Stimulated activated naive CD8-positive, alpha-beta T cell treated with anti-CD3 and anti-CD28 coated beads, Interleukin-15, Interleukin-2, amounts not matched to agents 100 U/mL and 50 U/mL, for 24 hours (primary cell): ENCODE measurements around the gene PIGU.
A peak's percentile ranks its signal among the peaks of the same experiment; 100 is the strongest.
"Not testable (repeated sequence)": the region's sequence is repeated elsewhere in the genome, so short reads cannot be mapped to it uniquely, and the experiment has no call there.

Source experiments
- ATAC-seq: fragments of 150-1000 bp; cut with Tn5 transposase; one replicate; pipeline ENCODE4 v1.10.0; 2021
- DNase-seq: peaks from one replicate; pipeline ENCODE4 v3.0.0; 2021

PIGU gene, protein sequence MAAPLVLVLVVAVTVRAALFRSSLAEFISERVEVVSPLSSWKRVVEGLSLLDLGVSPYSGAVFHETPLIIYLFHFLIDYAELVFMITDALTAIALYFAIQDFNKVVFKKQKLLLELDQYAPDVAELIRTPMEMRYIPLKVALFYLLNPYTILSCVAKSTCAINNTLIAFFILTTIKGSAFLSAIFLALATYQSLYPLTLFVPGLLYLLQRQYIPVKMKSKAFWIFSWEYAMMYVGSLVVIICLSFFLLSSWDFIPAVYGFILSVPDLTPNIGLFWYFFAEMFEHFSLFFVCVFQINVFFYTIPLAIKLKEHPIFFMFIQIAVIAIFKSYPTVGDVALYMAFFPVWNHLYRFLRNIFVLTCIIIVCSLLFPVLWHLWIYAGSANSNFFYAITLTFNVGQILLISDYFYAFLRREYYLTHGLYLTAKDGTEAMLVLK

DNA sequence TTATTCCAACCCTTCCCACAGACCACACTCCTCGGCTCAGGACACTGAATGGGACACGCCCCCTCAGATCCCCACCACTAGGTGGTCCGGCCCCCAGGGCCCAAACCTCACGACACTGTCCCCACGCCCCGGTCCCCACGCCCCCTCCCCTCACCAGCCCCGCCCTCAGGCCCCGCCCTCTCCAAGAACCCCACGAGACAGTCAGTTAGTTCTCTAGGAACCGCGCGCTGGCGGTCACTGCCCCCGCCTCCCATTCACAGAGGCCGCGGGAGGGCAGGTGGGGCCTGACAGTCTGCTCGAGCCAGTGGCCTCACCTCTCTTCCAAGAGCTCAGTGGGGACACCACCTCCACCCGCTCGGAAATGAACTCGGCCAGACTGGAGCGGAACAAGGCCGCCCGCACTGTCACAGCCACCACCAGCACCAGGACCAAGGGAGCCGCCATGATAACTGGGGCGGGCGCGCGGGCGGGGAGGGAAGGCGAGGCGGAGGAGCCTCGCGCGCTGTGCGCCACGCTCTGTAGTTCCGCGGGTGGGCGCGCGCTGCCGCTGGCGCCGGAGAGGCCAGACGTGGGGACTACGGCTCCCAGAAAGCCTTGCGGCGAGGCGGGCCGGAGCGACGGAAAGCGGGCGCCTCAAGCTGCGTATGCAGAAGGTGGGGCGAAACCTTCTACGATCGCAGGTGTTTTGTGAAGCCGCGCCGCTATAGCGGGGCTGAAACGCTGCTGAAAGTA lies at the start of gene PIGU:
Gene PIGU, minus strand, starts transcription at position 451 of the 732 bp plus-strand sequence. Its CDS starts 7 bp downstream, at position 444.
- DNase-seq (peak; percentile 96), ATAC-seq (peak; percentile 99)

DNA sequence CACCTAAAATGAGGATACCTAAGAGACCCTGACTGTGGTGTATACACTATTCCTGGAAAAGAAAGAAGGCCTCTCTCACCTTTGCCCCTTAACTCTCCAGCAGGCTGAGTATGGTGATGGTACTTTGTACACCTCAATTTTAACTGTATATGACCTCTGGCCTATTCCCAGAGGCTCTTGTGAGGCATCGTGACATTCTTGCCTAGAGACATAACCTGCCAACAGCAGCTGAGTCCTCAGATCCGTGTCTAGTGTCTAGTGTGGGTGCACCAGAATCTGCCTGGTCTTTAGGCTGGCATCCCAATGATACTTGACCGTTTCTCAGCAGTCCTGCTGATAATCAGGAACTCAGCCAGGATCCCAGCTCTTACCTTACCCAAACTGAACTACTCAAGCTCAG lies 47.3 kb upstream of the PIGU start:
- no peak for ATAC-seq
- no peak for DNase-seq

DNA sequence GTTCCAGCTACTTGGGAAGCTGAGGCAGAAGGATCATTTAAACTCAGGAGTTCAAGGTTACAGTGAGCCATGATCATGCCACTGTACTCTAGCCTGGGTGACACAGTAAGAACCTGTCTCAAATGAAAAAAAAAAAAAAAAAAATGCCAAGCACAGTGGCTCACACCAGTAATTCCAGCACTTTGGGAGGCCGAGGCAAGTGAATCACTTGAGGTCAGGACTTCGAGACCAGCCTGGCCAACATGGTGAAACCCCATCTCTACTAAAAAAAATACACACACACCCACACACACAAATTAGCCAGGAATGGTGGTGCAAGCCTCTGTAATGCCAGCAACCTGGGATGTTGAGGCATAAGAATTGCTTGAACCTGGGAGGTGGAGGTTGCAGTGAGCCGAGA lies 45.7 kb upstream of the PIGU start:
- ATAC-seq, DNase-seq: not testable (repeated sequence)

DNA sequence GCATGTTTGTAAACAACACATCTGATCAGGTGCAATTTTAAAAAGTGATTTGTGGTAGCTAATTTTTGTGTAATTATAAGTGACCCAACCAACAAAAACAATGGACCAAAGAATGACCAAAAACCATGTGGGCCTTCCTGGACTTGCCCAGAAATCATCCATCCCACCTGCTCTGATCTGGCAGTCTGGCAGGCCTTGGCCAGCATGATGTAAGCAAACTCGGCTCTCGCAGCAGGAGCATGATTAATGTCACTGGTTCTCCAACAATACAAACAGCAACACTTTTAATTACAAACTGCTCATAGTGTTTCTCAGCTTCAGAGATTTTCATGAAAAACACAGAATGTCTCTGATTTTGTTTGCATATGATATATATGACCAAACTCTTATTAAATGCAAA lies 43.4 kb upstream of the PIGU start:
- DNase-seq = no peak
- ATAC-seq = no peak

DNA sequence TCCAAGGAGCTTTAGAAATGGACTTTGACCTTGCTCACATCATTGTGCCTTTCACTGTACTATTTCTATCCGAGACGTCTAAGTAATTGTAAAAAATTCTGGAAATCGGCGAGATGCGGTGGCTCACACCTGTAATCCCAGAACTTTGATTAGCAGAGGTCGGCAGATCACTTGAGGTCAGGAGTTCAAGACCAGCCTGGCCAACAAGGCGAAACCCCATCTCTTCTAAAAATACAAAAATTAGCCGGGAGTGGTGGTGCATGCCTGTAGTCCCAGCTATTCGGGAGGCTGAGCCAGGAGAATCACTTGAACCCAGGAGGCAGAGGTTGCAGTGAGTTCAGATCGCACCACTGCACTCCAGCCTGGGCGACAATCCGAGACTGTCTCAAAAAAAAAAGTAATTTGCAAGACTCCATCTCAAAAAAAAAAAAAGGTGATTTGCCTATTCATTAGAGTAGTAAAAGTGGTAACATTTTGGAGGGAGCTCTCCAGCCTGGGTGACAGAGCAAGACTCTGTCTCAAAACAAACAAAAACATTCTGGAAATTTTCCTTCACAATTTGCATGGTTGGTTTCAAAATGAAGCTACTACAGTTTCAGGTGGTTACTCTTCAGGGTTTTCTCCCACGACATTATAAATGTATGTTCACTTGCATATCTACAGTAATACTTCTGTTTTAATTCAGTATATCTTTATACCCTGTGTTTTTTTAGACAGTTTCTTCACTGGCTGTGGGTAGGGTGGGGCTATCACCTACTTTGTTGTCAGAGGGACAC lies 42.5 kb upstream of the PIGU start:
- DNase-seq = not testable (repeated sequence)
- ATAC-seq = peak; percentile 74

DNA sequence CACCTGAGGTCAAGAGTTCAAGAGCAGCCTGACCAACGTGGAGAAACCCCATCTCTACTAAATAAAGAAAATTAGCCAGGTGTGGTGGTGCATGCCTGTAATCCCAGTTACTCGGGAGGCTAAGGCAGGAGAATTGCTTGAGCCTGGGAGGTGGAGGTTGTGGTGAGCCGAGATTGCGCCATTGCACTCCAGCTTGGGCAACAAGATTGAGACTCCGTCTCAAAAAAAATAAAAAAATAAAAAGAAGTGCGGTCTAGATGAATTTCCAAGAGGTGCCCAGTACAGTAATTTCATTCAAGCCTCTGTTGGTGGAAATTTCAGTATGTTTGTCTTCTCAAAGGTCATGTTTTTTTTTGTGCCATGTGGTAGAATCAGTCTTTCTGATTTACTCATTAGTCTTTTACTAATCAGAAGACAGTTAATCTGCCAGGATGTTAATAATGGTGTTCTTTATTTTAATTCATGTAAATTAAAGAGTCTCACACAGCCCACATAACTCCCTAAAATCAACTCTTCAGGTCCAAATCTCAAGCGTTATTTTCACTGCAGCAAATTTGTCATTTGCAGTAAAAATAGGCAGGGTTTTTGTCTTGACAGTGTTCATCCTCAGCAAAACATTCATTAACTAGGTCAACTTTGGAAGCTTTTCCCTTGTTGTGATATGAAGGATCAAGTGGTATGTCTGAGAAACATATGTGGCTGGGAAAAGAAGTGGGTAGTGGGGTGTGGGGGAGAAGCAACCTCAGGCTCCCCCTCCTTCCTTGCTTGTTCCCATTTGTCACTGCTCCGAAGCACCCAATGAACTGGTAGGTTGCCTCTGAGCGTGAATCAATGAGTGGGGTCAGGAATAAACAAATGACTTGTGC lies 40.6 kb upstream of the PIGU start:
- DNase-seq = no peak
- ATAC-seq = no peak

DNA sequence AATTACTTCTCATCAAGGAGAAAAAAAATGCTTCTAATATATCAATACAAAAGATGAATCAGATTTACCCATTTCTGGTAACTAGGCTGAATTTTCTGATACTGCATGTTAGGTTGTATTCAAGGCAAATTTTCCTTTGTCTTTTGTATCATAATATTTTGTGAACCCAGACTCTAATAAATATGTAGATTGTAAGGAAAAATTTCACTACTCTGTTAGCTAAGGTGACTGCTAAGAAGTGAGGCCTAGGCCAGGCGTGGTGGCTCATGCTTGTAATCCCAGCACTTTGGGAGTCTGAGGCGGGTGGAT lies 40.0 kb upstream of the PIGU start:
- ATAC-seq (no peak), DNase-seq (no peak)

DNA sequence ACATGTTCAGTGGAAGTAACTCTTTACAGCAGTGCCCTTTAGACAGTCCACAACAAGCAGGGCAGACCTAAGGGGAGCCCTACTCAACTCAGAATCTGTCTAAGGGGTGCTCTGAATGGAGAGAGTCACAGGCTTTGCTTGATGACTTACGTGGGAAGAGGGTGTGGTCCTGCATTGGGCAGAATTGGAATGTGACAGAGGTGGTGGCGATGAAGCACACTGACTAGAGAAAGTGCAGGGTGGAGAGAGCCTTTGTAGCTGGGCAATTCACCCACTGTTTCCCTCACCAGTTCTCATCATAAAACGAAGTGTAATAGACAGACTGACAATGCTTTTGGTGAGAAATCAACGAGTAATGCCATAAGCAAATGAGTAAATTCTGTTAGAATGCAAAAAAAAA lies 38.5 kb upstream of the PIGU start:
- DNase-seq = no peak
- ATAC-seq = no peak

DNA sequence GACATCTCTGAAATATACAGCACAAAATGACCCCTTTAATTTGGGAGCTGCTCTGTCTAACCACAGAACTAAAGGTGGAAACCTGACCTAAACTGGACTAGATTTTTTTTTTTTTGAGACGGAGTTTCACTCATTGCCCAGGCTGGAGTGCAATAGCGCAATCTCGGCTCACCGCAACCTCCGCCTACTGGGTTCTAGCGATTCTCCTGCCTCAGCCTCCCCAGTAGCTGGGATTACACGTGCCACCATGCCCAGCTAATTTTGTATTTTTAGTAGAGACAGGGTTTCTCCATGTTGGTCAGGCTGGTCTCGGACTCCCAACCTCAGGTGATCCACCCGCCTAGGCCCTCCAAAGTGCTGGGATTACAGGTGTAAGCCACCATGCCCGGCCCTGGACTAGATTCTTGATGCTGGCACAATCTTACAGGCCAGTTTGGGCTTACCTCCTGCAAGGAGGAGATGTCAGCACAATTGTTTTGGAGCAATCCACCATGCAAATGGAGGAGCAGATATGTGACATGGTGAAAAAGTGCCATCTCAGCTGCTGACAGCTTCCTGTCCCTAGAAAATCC lies 37.1 kb upstream of the PIGU start:
- not testable (repeated sequence) for ATAC-seq, DNase-seq

DNA sequence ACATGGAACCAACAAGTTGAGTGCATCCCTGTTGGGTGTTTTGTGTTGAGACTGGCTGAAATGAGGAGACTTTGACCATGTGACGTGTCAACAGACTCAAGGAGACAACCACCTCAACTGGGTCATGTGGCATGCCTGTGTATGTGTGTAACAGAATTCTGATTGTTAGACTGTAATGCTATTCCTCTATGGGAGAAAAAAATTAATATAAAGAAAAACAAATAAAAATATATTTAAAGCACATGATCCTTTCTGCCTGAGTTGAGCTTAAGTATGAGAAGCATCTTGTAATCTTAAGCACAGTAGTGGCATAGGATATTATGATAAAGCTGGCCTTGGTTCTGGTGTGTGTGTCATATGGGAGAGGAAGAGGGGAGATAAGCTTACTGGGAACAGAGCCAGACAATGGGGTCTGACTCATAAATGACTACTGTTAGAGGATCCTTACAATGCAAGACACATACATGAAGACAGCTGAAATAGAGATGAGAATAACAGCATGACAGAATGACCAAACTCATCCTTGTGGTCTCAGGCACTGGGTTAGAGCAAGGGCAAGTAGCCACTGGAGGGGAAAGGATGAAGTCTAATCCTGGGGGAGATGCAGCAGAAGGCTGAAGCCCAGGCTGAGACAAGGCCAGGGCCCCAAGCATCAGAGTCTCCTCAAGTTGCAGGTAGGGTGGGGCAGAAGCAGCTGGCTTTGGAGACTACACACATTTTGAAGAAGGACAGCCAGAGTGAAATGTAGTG lies 36.5 kb upstream of the PIGU start:
- ATAC-seq (peak; percentile 5), DNase-seq (no peak)

DNA sequence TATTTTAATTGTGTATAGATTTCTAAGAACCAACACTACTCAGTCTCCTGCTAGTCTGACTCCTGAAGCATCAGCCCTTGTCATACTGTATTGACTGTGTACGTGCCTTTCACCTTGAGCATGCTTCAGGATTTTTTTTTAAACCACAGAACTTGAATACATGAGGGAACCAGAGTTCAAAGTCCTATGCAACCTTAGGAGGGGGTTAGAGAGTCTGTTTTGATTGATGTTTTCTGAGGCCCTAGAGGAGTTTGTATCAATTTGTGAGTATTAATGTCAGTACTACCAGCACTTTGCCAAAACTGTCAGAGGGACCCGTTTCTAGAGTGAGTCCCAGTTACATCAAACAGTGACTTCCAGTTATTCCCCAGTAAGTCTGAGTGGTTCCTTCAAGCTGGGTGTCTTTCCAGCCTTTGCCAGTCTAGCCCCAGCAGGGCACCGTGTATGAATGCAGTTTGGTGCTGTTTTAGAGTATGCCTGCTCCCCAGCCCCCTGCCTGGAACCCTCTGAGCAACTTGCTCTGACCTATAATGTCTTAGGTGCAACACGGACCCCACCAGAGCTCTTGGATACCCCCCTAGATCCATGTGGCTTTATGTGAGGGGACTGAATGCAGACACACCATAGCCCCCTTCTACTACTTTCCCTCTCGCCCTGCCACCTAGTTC lies 35.8 kb upstream of the PIGU start:
- no peak for ATAC-seq

DNA sequence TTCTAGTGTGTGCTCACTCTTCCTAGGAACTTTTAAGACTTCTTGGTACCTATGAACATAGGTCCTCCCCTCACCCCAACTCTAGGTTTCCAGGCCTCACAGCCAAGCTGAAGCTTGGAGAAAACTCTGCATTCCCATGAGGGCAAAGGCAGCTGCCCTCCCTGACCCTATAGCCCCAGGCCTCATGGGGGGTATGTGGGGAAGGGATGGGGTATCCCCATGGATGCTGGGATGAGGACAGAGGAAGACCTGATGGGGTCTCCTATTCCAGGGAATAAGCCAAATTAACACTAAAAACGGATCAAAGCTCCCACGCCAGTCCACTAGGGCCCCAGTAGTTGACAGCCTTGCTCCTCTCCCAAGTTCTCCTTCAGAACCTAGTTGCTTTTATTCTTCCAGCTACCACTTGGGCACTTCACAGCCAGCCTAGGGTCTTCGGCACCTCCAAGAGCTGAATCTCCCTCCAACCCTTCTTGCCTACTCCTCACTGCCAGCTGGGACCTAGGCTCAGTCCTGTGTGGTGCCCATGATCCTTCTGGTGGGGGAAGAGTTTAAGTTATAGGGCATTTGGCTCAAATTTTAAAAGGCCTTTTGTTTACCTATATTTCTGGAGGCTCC lies 35.0 kb upstream of the PIGU start:
- no peak for ATAC-seq
- DNase-seq = no peak

More for the DNA sequence above, 35.8 kb upstream of the PIGU start:
- DNase-seq = no peak

DNA sequence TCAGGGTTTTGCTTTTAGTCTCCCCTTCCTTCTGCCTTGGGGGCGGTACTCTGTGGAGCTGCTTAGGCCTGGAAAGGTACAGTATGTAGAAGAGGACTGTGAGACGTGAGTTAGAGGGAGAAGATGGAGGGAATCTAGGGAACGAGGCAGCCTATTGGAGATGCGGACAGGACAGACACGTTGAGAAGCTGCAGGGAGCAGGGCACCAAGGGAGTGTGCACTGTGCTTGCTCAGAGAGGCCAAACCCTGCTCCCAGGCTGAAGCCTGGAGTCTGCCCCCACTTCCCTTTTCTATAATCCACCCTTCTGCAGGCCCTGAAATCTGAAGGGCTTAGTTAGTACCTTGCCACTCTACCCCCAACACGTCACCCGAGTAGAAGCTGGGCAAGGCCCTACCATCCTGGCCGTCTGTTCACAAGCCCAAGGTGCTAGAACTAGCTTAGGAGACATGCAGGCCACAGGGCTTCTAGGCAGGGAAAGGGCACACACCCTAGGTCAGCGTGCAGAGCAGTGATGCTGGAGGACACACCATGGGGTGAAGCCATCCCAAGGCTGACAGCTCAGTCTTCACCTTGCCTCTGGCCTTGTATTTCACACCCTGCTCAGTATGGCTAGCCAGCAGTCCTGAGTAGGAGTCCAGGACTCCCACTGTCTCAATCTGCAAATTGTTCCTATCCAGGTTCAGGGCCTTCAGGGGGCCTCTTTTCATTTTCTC lies 34.1 kb upstream of the PIGU start:
- DNase-seq = no peak
- no peak for ATAC-seq

DNA sequence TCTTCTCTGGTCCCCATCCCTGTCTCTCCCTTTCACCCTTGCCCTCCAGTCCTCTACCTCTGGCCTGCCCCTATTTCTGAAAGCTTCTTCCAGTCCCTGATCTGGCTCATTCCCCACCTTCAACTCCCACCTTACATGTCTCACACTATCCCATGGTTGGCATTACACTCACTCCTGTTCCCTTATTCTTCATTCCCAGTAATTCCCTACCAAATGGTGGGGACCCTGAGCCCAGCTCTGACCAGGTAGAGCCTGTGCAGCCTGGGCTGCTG lies 33.6 kb upstream of the PIGU start:
- ATAC-seq = no peak

DNA sequence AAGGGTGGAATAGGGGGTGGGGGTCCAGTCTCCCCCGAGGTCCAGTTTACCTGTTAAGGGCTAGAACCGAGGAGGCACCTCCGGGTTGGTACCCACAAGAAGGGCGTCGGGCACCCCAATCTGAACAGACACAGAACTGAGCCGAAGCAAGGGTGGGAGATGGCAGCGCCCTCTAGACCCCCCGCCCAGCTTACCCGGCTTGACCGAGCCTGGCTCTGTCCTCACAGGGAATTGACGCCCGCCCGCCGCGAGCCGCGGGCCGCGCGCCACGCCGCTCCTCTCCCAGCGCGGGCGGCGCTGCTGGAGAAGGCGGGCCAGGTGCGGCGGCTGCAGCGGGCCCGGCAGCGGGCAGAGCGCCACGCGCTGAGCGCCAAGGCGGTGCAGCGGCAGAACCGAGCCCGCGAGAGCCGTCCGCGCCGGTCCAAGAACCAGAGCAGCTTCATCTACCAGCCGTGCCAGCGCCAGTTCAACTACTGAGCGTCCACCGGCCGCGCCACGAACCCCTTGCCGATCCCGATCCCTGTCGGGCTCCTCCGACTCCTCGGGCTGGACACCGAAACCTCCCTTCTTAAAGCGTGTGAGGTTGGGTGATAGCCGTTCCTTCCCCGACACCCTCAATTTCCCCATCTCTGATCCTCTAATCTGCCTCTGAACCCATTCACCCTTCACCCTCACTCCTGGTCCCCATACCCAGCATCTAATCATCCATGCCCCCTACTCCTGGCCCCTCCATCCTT lies 33.1 kb upstream of the PIGU start:
- DNase-seq (peak; percentile 68), ATAC-seq (peak; percentile 37)

More for the DNA sequence above, 33.6 kb upstream of the PIGU start:
- DNase-seq = no peak

DNA sequence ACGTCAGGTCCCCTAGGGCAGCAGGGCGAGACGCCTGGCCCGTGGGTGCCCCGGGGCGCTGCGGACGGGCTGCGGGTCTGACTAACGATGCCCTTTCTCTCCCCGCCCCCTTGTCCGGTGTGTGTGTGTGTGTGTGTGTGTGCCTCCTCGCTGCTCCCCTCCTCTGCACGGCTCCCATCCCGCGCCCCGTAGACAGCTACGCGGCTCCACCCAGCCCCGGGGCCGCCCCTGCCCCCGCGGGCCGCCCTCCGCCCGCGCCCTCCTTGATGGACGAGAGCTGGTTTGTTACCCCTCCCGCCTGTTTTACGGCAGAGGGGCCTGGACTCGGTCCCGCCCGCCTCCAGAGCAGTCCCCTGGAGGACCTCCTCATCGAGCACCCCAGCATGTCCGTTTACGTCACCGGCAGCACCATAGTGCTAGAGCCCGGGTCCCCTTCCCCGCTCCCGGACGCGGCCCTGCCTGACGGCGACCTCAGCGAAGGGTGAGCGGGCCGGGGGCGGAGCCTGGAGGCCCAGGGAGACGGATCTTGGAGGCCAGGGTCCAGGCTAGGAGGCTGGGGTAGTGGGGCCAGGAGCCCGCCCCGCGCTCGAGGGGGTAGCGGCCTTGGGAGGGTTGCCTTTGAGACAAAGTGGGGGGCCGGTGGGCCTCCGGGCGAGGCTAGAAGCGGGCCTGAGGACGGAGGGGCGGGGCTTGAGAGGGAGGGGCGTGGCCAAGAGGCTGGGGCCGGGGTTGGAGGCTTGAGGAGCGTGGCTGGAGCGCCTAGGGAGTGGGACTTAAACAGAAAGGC lies 32.3 kb upstream of the PIGU start:
- peak; percentile 78 for ATAC-seq
- peak; percentile 87 for DNase-seq

DNA sequence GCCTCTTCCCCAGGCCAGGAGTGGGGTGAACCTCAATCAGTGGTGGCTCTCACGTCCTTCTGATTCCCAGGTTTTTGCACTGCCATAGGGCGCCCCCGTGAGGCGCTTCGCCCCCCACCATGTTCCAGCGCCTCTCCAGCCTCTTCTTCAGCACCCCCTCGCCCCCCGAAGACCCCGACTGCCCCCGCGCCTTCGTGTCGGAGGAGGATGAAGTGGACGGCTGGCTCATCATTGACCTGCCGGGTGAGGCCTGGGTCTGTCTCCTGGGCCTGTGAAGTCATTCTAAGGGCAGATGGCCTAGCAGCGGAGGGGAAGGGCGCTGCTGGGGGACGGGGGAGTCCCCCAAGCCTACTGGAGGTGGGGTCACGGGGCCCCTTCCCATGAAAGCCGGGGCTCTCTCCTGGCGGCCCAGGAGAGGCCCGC lies 31.7 kb upstream of the PIGU start:
- DNase-seq = peak; percentile 76
- peak; percentile 20 for ATAC-seq
